GM19397 (cell line): ENCODE results near the gene CMYA5.
"Not testable (repeated sequence)": the region's sequence is repeated elsewhere in the genome, so short reads cannot be mapped to it uniquely, and the experiment has no call there.

Experiments
- ATAC-seq: cut with Tn5 transposase; IDR thresholded peaks from one replicate; pipeline ENCODE4 v1.9.1; 2021; ENCODE audit warnings: mild to moderate bottlenecking, moderate library complexity; ENCODE audit not compliant: unreplicated experiment

CMYA5 gene

GRCh38 chr5:79702606-79703380 is 13.2 kb downstream of the CMYA5 start:
- no peak for ATAC-seq

- no peak for ATAC-seq
These were observed 13.7 kb downstream of the CMYA5 start for GRCh38 chr5:79703381-79703645.

- ATAC-seq = no peak
These were observed 14.9 kb downstream of the CMYA5 start for GRCh38 chr5:79704553-79704952.

GRCh38 chr5:79705632-79706031 is 16.0 kb downstream of the CMYA5 start:
- no peak for ATAC-seq

- ATAC-seq = not testable (repeated sequence)
These were observed 16.7 kb downstream of the CMYA5 start for GRCh38 chr5:79706317-79706716.

- no peak for ATAC-seq
These were observed 17.9 kb downstream of the CMYA5 start for GRCh38 chr5:79707535-79707934.

GRCh38 chr5:79712741-79713140 is 23.1 kb downstream of the CMYA5 start:
- ATAC-seq = no peak

- ATAC-seq = no peak
These were observed 24.1 kb downstream of the CMYA5 start for GRCh38 chr5:79713727-79714126.

- no peak for ATAC-seq
These were observed 27.2 kb downstream of the CMYA5 start for GRCh38 chr5:79716839-79717238.

GRCh38 chr5:79720096-79720495 is 30.5 kb downstream of the CMYA5 start:
- no peak for ATAC-seq

GRCh38 chr5:79727451-79728355 is 38.1 kb downstream of the CMYA5 start:
- no peak for ATAC-seq

GRCh38 chr5:79728396-79728795 is 38.8 kb downstream of the CMYA5 start:
- ATAC-seq = no peak

GRCh38 chr5:79729679-79730078 is 40.0 kb downstream of the CMYA5 start:
- ATAC-seq = no peak

- ATAC-seq = no peak
These were observed 40.9 kb downstream of the CMYA5 start for GRCh38 chr5:79730564-79730963.

GRCh38 chr5:79731775-79732174 is 42.1 kb downstream of the CMYA5 start:
- no peak for ATAC-seq

GRCh38 chr5:79736528-79737514 is 47.2 kb downstream of the CMYA5 start:
- ATAC-seq = no peak

GRCh38 chr5:79738349-79738748 is 48.7 kb downstream of the CMYA5 start:
- ATAC-seq = no peak

- ATAC-seq = no peak
These were observed 53.0 kb downstream of the CMYA5 start for GRCh38 chr5:79742549-79743136.

GRCh38 chr5:79743846-79744605 is 54.4 kb downstream of the CMYA5 start:
- no peak for ATAC-seq

GRCh38 chr5:79745255-79745654 is 55.6 kb downstream of the CMYA5 start:
- ATAC-seq = no peak
